HuH-7 (cell line): Measurements from ENCODE around the gene RCBTB1.
"Not testable (repeated sequence)": the region's sequence is repeated elsewhere in the genome, so short reads cannot be mapped to it uniquely, and the experiment has no call there.

ENCODE experiments used
- DNase-seq: peaks from one replicate; pipeline ENCODE4 v3.0.0; 2011; ENCODE audit warnings: low spot score

RCBTB1 gene

GRCh38 chr13:49585220-49586157 is at the start of gene RCBTB1:
RCBTB1 (minus strand) TSS chr13:49585558; CDS start chr13:49567279, 18,279 bp downstream.
- peak; percentile 83 for DNase-seq

DNA sequence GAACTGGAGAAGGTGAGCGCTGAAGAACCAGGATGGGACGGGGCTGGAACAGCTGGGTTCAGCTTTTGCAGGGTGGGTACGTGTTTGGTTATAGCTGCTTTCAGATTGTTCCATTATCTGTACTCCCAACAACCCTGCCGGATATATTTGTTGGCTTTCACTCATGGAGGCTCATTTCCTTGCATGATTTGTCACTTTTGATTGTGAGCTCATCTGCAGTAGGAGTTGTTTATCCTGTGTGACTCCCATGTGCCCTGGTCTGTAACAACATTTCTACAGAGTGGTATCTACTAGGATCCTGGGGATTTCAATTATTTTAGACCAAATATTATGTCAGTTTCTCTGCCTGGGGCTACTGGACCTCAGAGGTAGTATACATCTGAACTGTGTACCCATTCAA is 48.4 kb upstream of the RCBTB1 start:
- DNase-seq = no peak

DNA sequence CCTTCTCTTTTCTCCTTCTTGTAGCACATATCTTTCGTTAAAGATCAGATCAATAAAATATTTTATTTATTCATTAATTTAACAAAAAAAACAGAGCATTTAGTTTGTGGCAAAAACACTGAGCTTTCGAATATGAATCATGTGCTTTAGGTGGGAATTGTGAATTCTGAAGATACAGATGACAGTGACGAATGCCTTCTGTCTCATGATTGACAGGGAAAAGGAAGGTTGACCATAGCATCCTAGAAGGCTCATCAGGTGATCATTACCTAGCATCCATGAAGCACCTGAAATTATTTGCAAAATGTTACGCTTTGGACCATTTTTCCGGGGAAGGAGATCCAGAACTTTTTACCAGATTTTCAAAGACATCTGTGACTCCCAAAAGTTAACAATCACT is 46.8 kb upstream of the RCBTB1 start:
- DNase-seq = no peak

DNA sequence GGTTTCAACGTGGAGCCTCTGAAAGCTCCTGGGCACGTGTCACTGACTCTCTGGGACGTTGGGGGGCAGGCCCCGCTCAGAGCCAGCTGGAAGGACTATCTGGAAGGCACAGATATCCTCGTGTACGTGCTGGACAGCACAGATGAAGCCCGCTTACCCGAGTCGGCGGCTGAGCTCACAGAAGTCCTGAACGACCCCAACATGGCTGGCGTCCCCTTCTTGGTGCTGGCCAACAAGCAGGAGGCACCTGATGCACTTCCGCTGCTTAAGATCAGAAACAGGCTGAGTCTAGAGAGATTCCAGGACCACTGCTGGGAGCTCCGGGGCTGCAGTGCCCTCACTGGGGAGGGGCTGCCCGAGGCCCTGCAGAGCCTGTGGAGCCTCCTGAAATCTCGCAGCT is 45.2 kb upstream of the RCBTB1 start:
- DNase-seq = no peak

- DNase-seq = no peak
Observed at GRCh38 chr13:49629947-49630346, 44.6 kb upstream of the RCBTB1 start.

DNA sequence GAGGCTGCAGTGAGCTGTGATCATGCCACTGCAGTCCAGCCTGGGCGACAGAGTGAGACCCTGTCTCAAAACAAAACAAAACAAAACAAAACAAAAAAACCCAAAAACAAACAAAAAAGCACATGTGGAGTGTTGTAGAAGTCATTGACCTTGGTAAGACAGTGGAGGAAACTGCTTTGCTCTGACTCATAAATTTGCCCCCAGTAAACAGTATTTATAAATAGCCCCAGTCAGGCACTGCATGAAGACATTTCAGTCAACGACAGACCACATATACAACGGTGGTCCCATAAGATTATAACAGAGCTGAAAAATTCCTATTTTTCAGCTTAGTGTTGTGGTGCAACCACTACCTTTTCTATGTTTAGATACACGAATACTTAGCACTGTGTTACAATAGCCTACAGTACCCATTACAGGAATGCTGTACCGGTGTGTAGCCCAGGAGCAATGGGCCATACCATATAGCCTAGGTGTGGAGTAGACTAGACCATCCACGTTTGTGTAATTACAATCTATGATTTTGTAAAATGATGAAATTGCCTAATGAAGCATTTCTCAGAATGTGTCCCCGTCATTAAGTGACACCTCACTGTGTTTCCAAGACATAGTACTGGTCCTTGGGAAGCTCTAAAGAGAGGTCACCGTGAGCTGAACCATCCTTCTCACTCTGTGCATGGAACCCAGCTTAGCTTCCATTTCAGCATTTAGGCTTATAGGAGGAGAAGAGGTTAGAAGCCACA is 44.0 kb upstream of the RCBTB1 start:
- no peak for DNase-seq

- no peak for DNase-seq
Observed at GRCh38 chr13:49627831-49628652, 42.7 kb upstream of the RCBTB1 start, which contains the start of gene ARL11. ARL11 (plus strand) TSS chr13:49628507; CDS start chr13:49630448, 1,941 bp downstream.

GRCh38 chr13:49625392-49626079 is 40.2 kb upstream of the RCBTB1 start:
- DNase-seq = no peak

- DNase-seq = no peak
Observed at GRCh38 chr13:49624229-49624628, 38.9 kb upstream of the RCBTB1 start.

DNA sequence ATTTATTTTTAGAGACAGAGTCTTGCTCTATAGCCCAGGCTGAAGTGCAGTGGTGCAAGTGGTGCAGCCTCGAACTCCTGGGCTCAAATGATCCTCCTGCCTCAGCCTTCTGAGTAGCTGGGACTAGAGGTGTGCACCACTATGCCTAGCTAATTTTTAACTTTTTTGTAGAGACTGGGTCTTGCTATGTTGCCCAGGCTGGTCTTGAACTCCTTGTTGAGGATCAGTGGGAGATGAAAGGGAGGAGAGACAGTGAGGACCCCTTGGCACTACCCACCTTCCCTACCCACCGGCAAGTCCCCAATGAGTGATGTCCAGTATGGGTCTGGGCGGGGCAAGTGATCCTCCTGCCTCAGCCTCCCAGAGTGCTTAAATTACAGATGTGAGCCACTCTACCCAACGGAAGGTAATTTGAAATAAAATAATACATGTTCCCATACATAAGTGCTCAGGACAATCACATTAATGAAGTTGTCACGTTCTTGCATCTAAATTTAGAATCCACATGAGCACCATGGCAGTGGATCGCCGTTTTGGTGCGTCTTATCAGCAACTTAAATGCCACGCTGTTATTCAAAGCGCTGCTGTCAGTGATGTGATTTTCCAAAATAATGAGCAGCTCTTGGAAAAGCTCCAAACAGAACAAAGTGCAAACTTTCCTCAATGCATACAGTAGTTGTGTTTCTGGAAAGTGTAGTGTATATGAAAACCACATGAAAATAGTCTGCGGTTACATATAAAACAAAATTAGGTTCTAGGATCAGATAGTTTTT is 37.0 kb upstream of the RCBTB1 start:
- no peak for DNase-seq

- DNase-seq = no peak
Observed at GRCh38 chr13:49620170-49620621, 34.8 kb upstream of the RCBTB1 start.

DNA sequence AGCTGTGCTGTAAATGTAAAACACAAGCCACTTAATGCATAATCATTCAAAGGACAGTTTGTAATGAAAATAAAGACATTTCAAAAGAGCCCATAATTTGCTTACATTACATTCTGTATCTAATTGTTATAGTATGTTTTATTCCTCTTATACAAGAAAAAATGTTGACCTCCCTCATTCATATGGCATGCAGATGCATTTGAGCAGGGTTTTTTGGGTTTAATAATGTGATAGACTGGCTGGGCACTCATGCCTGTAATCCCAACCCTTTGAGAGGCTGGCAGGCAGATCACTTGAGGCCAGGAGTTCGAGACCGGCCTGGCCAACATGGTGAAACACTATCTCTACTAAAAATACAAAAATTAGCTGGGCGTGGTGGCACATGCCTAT is 31.3 kb upstream of the RCBTB1 start:
- no peak for DNase-seq

- DNase-seq = no peak
Observed at GRCh38 chr13:49615836-49616675, 30.7 kb upstream of the RCBTB1 start.

GRCh38 chr13:49612042-49612441 is 26.7 kb upstream of the RCBTB1 start:
- not testable (repeated sequence) for DNase-seq

DNA sequence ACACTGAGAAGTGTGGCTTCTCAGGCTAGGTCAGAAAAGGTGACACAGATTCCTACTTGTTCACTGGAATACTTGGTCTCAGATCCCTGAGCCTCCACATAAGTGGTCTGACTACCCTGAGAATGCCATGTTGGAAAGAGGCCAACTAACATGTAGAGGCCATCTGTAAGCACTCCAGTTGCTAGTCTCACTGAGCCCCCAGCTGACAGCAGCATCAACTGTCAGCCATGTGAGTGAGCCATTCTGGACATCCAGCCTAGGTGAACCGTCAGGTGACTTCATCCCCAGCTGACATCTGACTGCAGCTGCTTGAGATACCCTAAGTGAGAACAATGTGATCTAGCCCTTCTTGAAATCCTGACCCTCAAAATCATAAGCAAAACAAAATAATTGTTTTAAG is 24.8 kb upstream of the RCBTB1 start:
- no peak for DNase-seq

DNA sequence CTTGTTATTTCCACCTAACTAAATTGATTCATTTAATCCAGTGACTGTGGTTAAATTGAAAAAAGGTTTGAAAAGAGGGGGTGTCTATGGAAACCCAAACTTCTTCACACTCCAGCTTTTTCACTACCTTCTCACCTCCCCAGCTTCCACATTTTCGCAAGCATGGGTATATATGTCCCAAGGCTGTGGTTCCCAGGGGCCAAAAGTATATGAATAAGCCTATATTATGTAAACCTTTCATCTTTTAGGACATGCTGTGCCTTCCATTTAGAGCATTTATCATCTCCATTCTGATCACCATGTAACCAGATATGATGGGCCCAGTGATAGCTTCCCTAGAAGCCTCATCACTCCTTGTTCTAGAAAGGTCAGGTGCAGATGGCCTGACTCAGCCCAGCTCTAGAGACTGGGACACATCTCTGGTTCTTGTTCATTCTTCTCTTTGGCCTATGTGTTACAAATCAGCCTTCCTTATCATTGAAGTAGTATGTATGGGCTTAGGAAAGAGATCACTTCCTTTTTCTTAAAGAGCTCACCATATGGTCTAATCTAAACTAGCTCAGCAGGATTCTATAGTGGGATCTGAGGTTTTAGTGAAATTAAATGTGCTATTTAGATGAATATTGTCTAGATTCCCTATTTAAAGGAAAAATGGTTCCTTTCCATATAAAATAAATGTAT is 23.4 kb upstream of the RCBTB1 start:
- no peak for DNase-seq

DNA sequence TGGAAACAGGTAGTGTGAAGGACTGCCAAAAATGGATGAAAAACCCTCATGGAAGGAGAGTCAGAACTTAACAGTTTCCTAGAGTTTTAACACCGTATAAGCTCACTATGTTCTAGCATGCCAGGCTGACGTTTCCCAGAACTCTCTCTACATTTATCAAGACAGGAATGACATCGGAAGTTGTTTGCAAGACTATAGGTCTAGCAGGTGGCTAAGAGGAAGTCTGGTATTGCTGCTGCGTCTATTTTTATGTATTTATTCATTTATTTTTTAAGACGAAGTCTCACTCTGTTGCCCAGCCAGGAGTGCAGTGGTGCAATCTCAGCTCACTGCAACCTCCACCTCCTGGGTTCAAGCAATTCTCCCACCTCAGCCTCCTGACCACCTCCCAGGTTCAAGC is 22.4 kb upstream of the RCBTB1 start:
- DNase-seq = no peak

- DNase-seq = peak; percentile 69
Observed at GRCh38 chr13:49606747-49607648, 21.6 kb upstream of the RCBTB1 start.
